A673 (cell line): ENCODE data around the gene CHIT1. TPM values are rescaled to one million over a fixed set of nuclear protein-coding genes. Genes with fewer than 3 reads are reported as not detected.

Source experiments
- BruUV-seq: library from RNA; stranded (reverse); fragments of 400-500 nt; replicated peaks from 2 replicates; lab custom pipeline; 2021; lab: Mats Ljungman, UMichigan
- CTCF ChIA-PET: fragments of 300-600 bp; sonication (Branson Sonifier 250); formaldehyde crosslinking; loops from one replicate; lab custom pipeline; 2022; ENCODE audit warnings: antibody characterized with exemption; lab: Charles Lee
- POLR2A ChIA-PET: fragments of 300-600 bp; sonication (Branson Sonifier 250); formaldehyde crosslinking; loops from one replicate; lab custom pipeline; 2022; ENCODE audit warnings: antibody characterized with exemption; ENCODE audit not compliant: low non-redundant PET; lab: Charles Lee
- DNase-seq: peaks from one replicate; pipeline ENCODE4 v3.0.0-alpha.2; 2015; ENCODE audit warnings: low spot score
- H3K27ac ChIP-seq: fragments of 200-600 bp; sonication (generic); 2 replicates; pipeline ENCODE4 v1.5.1; 2016; ENCODE audit warnings: mixed run types, low read depth, mild to moderate bottlenecking, mixed read lengths, antibody characterized with exemption, low read length; ENCODE audit not compliant: poor library complexity, severe bottlenecking
- H3K27me3 ChIP-seq: fragments of 200-600 bp; sonication (generic); replicated peaks from 2 replicates; pipeline ENCODE4 v1.6.1; 2017; ENCODE audit warnings: mixed run types, low read depth, mild to moderate bottlenecking, mixed read lengths, antibody characterized with exemption, low read length; ENCODE audit not compliant: insufficient read depth, poor library complexity
- H3K36me3 ChIP-seq: fragments of 200-600 bp; sonication (generic); 2 replicates; pipeline ENCODE4 v1.6.1; 2016; ENCODE audit warnings: mixed run types, mild to moderate bottlenecking, mixed read lengths, antibody characterized with exemption, low read length; ENCODE audit not compliant: insufficient read depth, poor library complexity, severe bottlenecking
- H3K4me1 ChIP-seq: fragments of 200-600 bp; sonication (generic); 2 replicates; pipeline ENCODE4 v1.6.1; 2017; ENCODE audit warnings: mixed run types, mild to moderate bottlenecking, mixed read lengths, antibody characterized with exemption, low read length; ENCODE audit not compliant: insufficient read depth, poor library complexity, severe bottlenecking
- H3K4me3 ChIP-seq: fragments of 200-600 bp; sonication (generic); 2 replicates; pipeline ENCODE4 v1.5.1; 2016; ENCODE audit warnings: low read depth, mixed run types, mild to moderate bottlenecking, mixed read lengths, low read length; ENCODE audit not compliant: poor library complexity, severe bottlenecking
- H3K9me3 ChIP-seq: fragments of 200-600 bp; sonication (generic); 2 replicates; pipeline ENCODE4 v1.6.1; 2016; ENCODE audit warnings: mixed run types, low read depth, mild to moderate bottlenecking, mixed read lengths, antibody characterized with exemption, low read length; ENCODE audit not compliant: poor library complexity, severe bottlenecking
- CTCF ChIP-seq: fragments of 300-800, 200-600 bp; sonication (generic); conservative IDR thresholded peaks from 2 replicates; pipeline ENCODE4 v1.5.1; 2017; ENCODE audit warnings: low read depth, mild to moderate bottlenecking, antibody characterized with exemption, low read length, moderate library complexity, mixed read lengths
- EZH2 ChIP-seq: fragments of 200-600 bp; sonication (generic); IDR thresholded peaks from 2 replicates; pipeline ENCODE4 v1.6.1; 2017; ENCODE audit warnings: borderline replicate concordance, low read depth, mild to moderate bottlenecking, mixed read lengths, antibody characterized with exemption, low read length; ENCODE audit not compliant: poor library complexity, severe bottlenecking
- intact Hi-C: fragments of 100-400 bp; cut with micrococcal nuclease; formaldehyde crosslinking; loops from one replicate; pipeline ENCODE4 v1.10.0; 2022; ENCODE audit not compliant: unreplicated experiment
- total RNA-seq: library from RNA; stranded (reverse); gene quantifications from 2 replicates; pipeline ENCODE4 v1.2.3, GENCODE V29; 2021

CHIT1 gene
- total RNA-seq, 1 experiment from 2014 or later, result not detected

- intact Hi-C loops, result no loop called here
- no peak overlapping the region for H3K27ac ChIP-seq
- H3K4me1 ChIP-seq, result no peaks in the 10 kb centered on the region
- no TSS peak for BruUV-seq
- ChIA-PET POLR2A (no interaction called here), CTCF (interaction anchor here (0.6 to 1.1 kb wide), 2 partner anchors 23 to 49 kb away, joined by 3 read pairs; no protein-coding TSS in a partner anchor)
- peaks cover 4% of the 10 kb centered on the region for H3K27me3 ChIP-seq
- no peaks in the 10 kb centered on the region for H3K36me3 ChIP-seq
- no peaks in the 10 kb centered on the region for H3K9me3 ChIP-seq
- DNase-seq, result no peak
- no peak overlapping the region for H3K4me3 ChIP-seq
- TF ChIP-seq EZH2 (no peak), CTCF (no peak)
These were observed 10.3 kb downstream of the CHIT1 start for GRCh38 chr1:203219171-203219570.

- H3K4me1 ChIP-seq, result no peaks in the 10 kb centered on the region
- H3K27me3 ChIP-seq, result no peaks in the 10 kb centered on the region
- DNase-seq, result no peak
- no TSS peak for BruUV-seq
- no peak overlapping the region for H3K27ac ChIP-seq
- ChIA-PET POLR2A (no interaction called here), CTCF (interaction anchor here (4.2 kb wide), 1 partner anchor 178 kb away, joined by 65 read pairs; no protein-coding TSS in a partner anchor)
- H3K9me3 ChIP-seq, result no peaks in the 10 kb centered on the region
- TF ChIP-seq EZH2, result no peak
- TF ChIP-seq CTCF, result no peak
- intact Hi-C loops, result no loop called here
- H3K4me3 ChIP-seq, result no peak overlapping the region
- no peaks in the 10 kb centered on the region for H3K36me3 ChIP-seq
These were observed 11.8 kb downstream of the CHIT1 start for GRCh38 chr1:203217668-203218067.

DNA sequence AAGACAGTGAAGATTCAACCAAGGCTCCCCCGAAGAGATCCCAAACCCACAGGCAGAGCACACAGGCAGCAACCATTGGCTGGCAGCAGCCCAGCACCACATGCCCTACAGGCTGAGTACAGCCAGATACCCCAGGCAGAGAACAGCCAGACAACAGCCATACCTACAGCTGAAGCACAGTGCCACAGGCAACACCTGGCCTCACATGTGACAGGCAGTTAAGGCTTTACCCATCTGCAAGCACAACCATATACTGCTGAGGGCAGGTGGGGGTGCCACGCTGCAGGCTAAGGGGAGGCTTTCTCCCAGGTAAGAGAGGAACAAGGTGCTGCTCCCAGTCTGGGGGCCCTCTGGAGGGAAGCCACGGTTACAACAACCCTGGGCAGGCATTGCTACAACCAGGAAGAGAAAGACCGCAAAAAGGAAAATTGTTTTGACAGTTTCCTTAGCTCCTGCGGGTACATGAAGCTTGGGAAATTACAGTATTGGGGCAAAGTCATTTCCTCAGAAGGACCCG lies 12.3 kb downstream of the CHIT1 start:
- ChIA-PET POLR2A (no interaction called here), CTCF (interaction anchor here (1.5 to 4.2 kb wide), 3 partner anchors 50 to 178 kb away, joined by 5 to 65 read pairs (median 21); no protein-coding TSS in a partner anchor)
- no peak for DNase-seq
- Histone ChIP-seq H3K27me3 (no peaks in the 10 kb centered on the region), H3K4me3 (no peak overlapping the region), H3K4me1 (no peaks in the 10 kb centered on the region), H3K36me3 (no peaks in the 10 kb centered on the region), H3K9me3 (no peaks in the 10 kb centered on the region), H3K27ac (no peak overlapping the region)
- TF ChIP-seq CTCF (no peak; the same call in 1 of the 2 replicates), EZH2 (no peak)
- no TSS peak for BruUV-seq
- intact Hi-C loops, result no loop called here
